ENCODE results near the gene KRT20.

KRT20 gene

GRCh38 chr17:40852364-40852763 is 32.7 kb downstream of the KRT20 start:
- WGBS, 2 experiments (ENCODE audit: insufficient coverage in 2 of 2) = 77 to 80% methylated on average over 1 of the region's 1 CpG
- Histone ChIP-seq H3K36me3 (ENCODE audit: control insufficient read depth, insufficient read depth, low read length) (no peaks in the 10 kb centered on the region), H3K4me1 (ENCODE audit: control insufficient read depth, insufficient read depth, low read length, poor library complexity, severe bottlenecking) (no peaks in the 10 kb centered on the region), H3K9me3 (ENCODE audit: control insufficient read depth, low read length) (no peaks in the 10 kb centered on the region), H3K4me3 (ENCODE audit: extremely low read depth, insufficient read depth, low read length, poor library complexity, severe bottlenecking) (no peak overlapping the region), H3K27ac (ENCODE audit: low read depth, low read length, severe bottlenecking) (no peak overlapping the region)

DNA sequence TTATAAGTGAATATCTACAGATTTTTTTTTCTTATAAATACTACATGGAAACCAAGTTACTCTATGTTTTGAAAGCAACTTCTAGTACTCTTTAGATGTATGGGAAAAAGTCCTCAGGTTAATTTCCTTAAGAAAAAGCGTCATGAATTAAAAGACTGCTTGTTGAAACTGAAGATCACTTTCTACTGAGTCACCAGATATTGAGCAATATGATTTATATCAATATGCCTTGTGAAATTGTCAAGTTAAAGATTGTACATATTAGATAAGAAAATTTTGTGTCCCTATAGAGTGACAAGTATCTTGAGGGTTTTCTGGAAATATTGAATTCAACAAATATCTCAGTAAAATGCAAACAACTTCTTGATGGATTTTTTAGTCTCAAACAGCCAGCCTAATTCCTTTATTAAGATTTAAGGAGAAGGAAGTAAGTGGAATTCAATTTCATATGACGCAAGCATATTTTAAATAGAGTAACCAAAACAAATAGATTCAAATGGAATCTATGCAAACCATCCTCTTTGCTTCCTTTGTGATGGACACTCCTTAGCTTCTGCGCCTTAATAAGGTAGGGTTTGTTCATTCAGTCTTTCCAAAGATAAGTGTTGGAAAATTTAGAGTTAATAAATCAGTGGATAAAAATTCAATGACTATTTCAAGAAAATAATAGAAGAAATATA is 34.6 kb downstream of the KRT20 start:
- no peak overlapping the region for H3K4me3 ChIP-seq (ENCODE audit: extremely low read depth, insufficient read depth, low read length, poor library complexity, severe bottlenecking)
- H3K4me1 ChIP-seq (ENCODE audit: control insufficient read depth, insufficient read depth, low read length, poor library complexity, severe bottlenecking) = no peaks in the 10 kb centered on the region
- no peaks in the 10 kb centered on the region for H3K9me3 ChIP-seq (ENCODE audit: control insufficient read depth, low read length)
- H3K27ac ChIP-seq (ENCODE audit: low read depth, low read length, severe bottlenecking) = no peak overlapping the region
- WGBS, 2 experiments (ENCODE audit: insufficient coverage in 2 of 2) = no CpG with 5 or more reads among the region's 3 CpGs
- no peaks in the 10 kb centered on the region for H3K36me3 ChIP-seq (ENCODE audit: control insufficient read depth, insufficient read depth, low read length)

DNA sequence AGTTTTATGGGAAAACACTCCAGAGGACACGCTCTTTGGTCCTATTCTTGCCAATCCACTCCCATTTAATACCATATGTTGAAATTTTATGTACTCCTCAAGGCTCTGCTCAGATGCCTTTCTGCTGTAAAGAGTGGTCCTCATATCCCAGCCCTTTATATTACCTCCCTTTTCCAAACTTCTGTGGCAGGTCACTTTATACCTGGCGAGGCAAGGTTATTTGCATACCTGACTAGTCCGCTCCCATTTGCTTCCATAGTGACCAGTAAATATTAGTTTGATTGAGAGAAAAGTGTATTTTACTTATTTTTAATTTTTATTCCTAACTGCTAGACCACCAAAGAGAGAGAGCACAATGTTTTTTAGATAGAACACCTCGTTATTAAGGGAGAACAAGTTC is 35.3 kb downstream of the KRT20 start:
- no peaks in the 10 kb centered on the region for H3K9me3 ChIP-seq (ENCODE audit: control insufficient read depth, low read length)
- no peaks in the 10 kb centered on the region for H3K36me3 ChIP-seq (ENCODE audit: control insufficient read depth, insufficient read depth, low read length)
- H3K4me1 ChIP-seq (ENCODE audit: control insufficient read depth, insufficient read depth, low read length, poor library complexity, severe bottlenecking) = no peaks in the 10 kb centered on the region
- no CpG with 5 or more reads among the region's 4 CpGs for WGBS, 2 experiments (ENCODE audit: insufficient coverage in 2 of 2)
- no peak overlapping the region for H3K27ac ChIP-seq (ENCODE audit: low read depth, low read length, severe bottlenecking)
- no peak overlapping the region for H3K4me3 ChIP-seq (ENCODE audit: extremely low read depth, insufficient read depth, low read length, poor library complexity, severe bottlenecking)

DNA sequence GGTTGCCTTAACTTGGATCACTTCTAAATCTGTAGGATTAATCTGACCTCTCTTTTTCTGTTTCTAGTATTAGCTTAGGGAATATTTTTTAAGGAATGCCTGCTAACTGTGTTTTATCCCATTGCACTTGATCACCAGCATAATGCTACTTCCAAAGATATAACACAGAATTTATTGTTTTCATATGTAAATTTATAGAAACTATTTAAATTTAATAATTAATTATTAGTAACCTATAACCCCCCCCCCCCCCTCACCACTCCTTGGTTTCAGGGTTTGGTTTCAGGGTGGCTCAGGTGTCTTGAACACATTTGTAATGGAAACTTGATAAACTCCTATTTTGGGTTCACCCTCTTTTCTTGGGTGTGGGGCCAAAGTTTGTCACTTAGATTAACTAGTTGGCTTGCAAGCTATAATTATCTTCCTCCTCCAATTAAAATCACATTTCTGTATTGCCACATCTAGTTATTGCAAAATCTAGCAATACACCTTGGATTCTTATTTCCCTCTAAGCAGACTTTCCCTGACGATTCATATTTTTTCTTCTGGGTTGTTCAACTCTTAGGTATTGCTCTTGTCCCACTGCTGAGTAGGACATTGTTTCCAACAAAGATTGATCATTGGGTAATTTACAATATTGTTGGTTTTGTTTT is 36.3 kb downstream of the KRT20 start:
- H3K27ac ChIP-seq (ENCODE audit: low read depth, low read length, severe bottlenecking) = no peak overlapping the region
- WGBS, 2 experiments (ENCODE audit: insufficient coverage in 2 of 2) = 100% methylated on average over 1 of the region's 1 CpG
- no peaks in the 10 kb centered on the region for H3K4me1 ChIP-seq (ENCODE audit: control insufficient read depth, insufficient read depth, low read length, poor library complexity, severe bottlenecking)

GRCh38 chr17:40846515-40847144 is 38.4 kb downstream of the KRT20 start:
- 91 to 100% methylated on average over 1 of the region's 1 CpG for WGBS, 2 experiments (ENCODE audit: insufficient coverage in 2 of 2)
- Histone ChIP-seq H3K27ac (ENCODE audit: low read depth, low read length, severe bottlenecking) (no peak overlapping the region), H3K4me1 (ENCODE audit: control insufficient read depth, insufficient read depth, low read length, poor library complexity, severe bottlenecking) (no peaks in the 10 kb centered on the region), H3K4me3 (ENCODE audit: extremely low read depth, insufficient read depth, low read length, poor library complexity, severe bottlenecking) (no peak overlapping the region), H3K9me3 (ENCODE audit: control insufficient read depth, low read length) (no peaks in the 10 kb centered on the region), H3K36me3 (ENCODE audit: control insufficient read depth, insufficient read depth, low read length) (no peaks in the 10 kb centered on the region)

More for the DNA sequence above, 36.3 kb downstream of the KRT20 start:
- H3K36me3 ChIP-seq (ENCODE audit: control insufficient read depth, insufficient read depth, low read length) = no peaks in the 10 kb centered on the region
- H3K9me3 ChIP-seq (ENCODE audit: control insufficient read depth, low read length) = no peaks in the 10 kb centered on the region
- H3K4me3 ChIP-seq (ENCODE audit: extremely low read depth, insufficient read depth, low read length, poor library complexity, severe bottlenecking) = no peak overlapping the region

GRCh38 chr17:40844671-40845107 is 40.4 kb downstream of the KRT20 start:
- Histone ChIP-seq H3K36me3 (ENCODE audit: control insufficient read depth, insufficient read depth, low read length) (no peaks in the 10 kb centered on the region), H3K4me3 (ENCODE audit: extremely low read depth, insufficient read depth, low read length, poor library complexity, severe bottlenecking) (no peak overlapping the region), H3K4me1 (ENCODE audit: control insufficient read depth, insufficient read depth, low read length, poor library complexity, severe bottlenecking) (no peaks in the 10 kb centered on the region), H3K9me3 (ENCODE audit: control insufficient read depth, low read length) (no peaks in the 10 kb centered on the region), H3K27ac (ENCODE audit: low read depth, low read length, severe bottlenecking) (no peak overlapping the region)
- 89 to 96% methylated on average over 4 of the region's 4 CpGs for WGBS, 2 experiments (ENCODE audit: insufficient coverage in 2 of 2)

GRCh38 chr17:40843242-40843641 is 41.8 kb downstream of the KRT20 start:
- WGBS, 2 experiments (ENCODE audit: insufficient coverage in 2 of 2) = 54 to 57% methylated on average over 3 of the region's 3 CpGs
- H3K4me1 ChIP-seq (ENCODE audit: control insufficient read depth, insufficient read depth, low read length, poor library complexity, severe bottlenecking) = no peaks in the 10 kb centered on the region
- no peak overlapping the region for H3K27ac ChIP-seq (ENCODE audit: low read depth, low read length, severe bottlenecking)
- H3K9me3 ChIP-seq (ENCODE audit: control insufficient read depth, low read length) = no peaks in the 10 kb centered on the region
- no peak overlapping the region for H3K4me3 ChIP-seq (ENCODE audit: extremely low read depth, insufficient read depth, low read length, poor library complexity, severe bottlenecking)
- H3K36me3 ChIP-seq (ENCODE audit: control insufficient read depth, insufficient read depth, low read length) = no peaks in the 10 kb centered on the region

DNA sequence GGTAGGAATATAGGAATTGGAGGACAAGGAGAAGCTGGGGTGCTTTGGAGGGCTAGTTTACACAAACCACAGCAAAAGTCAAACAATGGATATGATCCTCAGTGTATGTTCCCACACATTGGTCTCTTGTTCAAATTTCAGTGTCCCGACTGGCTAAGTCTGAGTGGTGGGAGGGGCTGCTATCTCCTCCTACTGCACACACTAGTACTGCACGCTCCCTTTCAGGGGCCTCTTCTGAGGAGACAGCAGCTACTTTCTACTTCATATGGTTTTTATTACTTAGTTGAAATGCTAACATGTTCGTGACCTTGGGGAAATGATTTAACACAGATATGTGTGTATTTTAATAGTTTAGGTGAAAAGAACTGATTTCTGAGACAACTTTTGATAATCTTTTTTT is 43.8 kb downstream of the KRT20 start:
- Histone ChIP-seq H3K9me3 (ENCODE audit: control insufficient read depth, low read length) (no peaks in the 10 kb centered on the region), H3K27ac (ENCODE audit: low read depth, low read length, severe bottlenecking) (no peak overlapping the region), H3K36me3 (ENCODE audit: control insufficient read depth, insufficient read depth, low read length) (no peaks in the 10 kb centered on the region), H3K4me3 (ENCODE audit: extremely low read depth, insufficient read depth, low read length, poor library complexity, severe bottlenecking) (no peak overlapping the region), H3K4me1 (ENCODE audit: control insufficient read depth, insufficient read depth, low read length, poor library complexity, severe bottlenecking) (no peaks in the 10 kb centered on the region)
- WGBS, 2 experiments (ENCODE audit: insufficient coverage in 2 of 2) = 83% methylated on average over 1 of the region's 3 CpGs; no CpG with 5 or more reads in 1 of the 2 experiments

DNA sequence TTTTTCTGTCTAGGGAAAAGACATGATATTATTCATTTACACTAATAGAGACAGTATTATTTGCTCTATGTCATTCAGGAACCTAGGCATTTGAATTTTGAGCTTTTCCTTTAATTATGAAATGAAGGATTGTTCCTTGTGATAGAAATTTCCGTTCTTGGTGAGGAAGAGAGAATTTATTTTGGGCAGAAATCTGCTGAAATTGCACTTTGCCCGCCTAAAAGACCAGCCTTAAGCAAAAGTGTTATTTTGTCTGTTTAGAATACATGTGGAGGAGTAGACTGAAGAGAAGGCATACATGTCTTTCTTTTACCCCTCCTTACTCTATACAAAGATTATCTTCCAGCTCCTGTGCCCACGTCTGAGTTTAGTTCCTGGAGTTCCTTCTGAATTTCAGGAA is 45.8 kb downstream of the KRT20 start:
- Histone ChIP-seq H3K36me3 (ENCODE audit: control insufficient read depth, insufficient read depth, low read length) (peaks cover 7% of the 10 kb centered on the region), H3K4me1 (ENCODE audit: control insufficient read depth, insufficient read depth, low read length, poor library complexity, severe bottlenecking) (no peaks in the 10 kb centered on the region), H3K27ac (ENCODE audit: low read depth, low read length, severe bottlenecking) (no peak overlapping the region), H3K4me3 (ENCODE audit: extremely low read depth, insufficient read depth, low read length, poor library complexity, severe bottlenecking) (no peak overlapping the region), H3K9me3 (ENCODE audit: control insufficient read depth, low read length) (no peaks in the 10 kb centered on the region)
- WGBS, 2 experiments (ENCODE audit: insufficient coverage in 2 of 2) = 79 to 98% methylated on average over 2 to 3 of the region's 3 CpGs

DNA sequence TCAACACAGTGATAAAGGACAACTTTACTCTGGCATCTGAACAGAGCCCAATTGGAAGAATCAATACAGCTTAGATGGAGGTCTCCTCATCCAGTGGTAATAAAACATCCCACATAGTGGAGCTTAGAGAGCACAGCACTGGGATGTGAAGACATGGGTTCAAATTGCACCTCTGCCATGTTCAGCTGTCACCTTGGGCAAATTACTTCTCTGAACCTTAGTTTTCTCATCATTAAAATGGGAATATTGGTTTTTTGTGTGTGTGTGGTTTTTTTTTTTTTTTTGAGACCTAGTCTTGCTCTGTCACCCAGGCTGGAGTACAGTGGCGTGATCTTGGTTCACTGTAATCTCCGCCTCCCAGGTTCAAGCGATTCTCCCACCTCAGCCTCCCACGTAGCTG is 49.0 kb downstream of the KRT20 start:
- Histone ChIP-seq H3K9me3 (ENCODE audit: control insufficient read depth, low read length) (no peaks in the 10 kb centered on the region), H3K4me3 (ENCODE audit: extremely low read depth, insufficient read depth, low read length, poor library complexity, severe bottlenecking) (no peak overlapping the region), H3K27ac (ENCODE audit: low read depth, low read length, severe bottlenecking) (no peak overlapping the region), H3K4me1 (ENCODE audit: control insufficient read depth, insufficient read depth, low read length, poor library complexity, severe bottlenecking) (no peaks in the 10 kb centered on the region), H3K36me3 (ENCODE audit: control insufficient read depth, insufficient read depth, low read length) (peaks cover 7% of the 10 kb centered on the region)
- 70% methylated on average over 2 of the region's 4 CpGs; no CpG with 5 or more reads in 1 of the 2 experiments for WGBS, 2 experiments (ENCODE audit: insufficient coverage in 2 of 2)

GRCh38 chr17:40833882-40834281 is 51.2 kb downstream of the KRT20 start:
- Histone ChIP-seq H3K4me1 (ENCODE audit: control insufficient read depth, insufficient read depth, low read length, poor library complexity, severe bottlenecking) (no peaks in the 10 kb centered on the region), H3K4me3 (ENCODE audit: extremely low read depth, insufficient read depth, low read length, poor library complexity, severe bottlenecking) (no peak overlapping the region), H3K27ac (ENCODE audit: low read depth, low read length, severe bottlenecking) (no peak overlapping the region), H3K9me3 (ENCODE audit: control insufficient read depth, low read length) (no peaks in the 10 kb centered on the region), H3K36me3 (ENCODE audit: control insufficient read depth, insufficient read depth, low read length) (peaks cover 7% of the 10 kb centered on the region)

All from mesodermal cell (in vitro differentiated cells).